CD4-positive, alpha-beta T cell treated with Interferon alpha-2 for 1 hour (primary cell): ENCODE data around the gene IL27RA.

Experiments used
- DNase-seq, 2 donors: peaks; one replicate each; pipeline ENCODE4 v3.0.0-alpha.2; 2020 to 2022

The IL27RA gene

DNA sequence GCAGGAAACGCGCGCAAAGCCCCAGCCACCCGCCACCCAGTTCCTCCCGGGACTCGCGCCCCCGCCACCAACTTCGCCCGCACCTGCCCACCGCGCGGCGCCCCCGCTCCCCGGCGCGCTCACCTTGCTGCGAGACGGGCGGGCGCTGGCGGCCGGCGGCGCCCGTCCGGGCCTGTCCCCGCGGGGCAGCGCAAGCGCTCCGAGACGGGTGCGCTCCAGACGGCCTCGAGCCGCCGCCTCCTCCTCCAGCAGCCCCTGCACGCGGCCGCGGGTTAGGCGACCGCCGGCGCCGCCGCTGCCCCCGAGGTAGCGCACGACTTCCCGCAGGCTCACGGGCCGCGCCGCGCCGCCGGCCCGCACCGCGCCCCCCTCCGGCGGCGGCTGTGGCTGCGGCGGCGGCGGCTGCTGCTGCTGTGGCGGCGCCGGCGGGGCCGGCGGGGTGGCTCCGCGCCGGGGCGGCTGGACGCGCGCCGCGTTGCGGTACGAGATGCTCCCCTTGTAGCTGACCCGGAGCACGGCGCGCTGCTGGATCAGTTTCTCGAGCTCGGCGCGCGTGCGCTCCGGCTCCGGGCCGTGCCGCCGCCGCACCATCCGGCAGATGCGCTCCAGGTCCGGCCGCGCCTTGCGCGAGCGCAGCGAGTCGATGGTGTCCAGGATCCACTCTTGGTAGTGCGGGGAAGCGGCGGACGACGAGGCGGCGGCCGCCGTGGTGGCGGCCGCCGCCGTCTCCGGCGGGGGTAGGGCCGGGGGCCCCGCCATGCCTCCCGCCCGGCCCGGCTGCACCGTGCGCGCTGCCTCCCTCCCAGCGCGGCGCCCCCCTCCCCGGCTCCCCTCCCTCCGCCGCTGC, 58.3 kb downstream of the IL27RA start:
- DNase-seq, result peak; percentile 29 to 53

DNA sequence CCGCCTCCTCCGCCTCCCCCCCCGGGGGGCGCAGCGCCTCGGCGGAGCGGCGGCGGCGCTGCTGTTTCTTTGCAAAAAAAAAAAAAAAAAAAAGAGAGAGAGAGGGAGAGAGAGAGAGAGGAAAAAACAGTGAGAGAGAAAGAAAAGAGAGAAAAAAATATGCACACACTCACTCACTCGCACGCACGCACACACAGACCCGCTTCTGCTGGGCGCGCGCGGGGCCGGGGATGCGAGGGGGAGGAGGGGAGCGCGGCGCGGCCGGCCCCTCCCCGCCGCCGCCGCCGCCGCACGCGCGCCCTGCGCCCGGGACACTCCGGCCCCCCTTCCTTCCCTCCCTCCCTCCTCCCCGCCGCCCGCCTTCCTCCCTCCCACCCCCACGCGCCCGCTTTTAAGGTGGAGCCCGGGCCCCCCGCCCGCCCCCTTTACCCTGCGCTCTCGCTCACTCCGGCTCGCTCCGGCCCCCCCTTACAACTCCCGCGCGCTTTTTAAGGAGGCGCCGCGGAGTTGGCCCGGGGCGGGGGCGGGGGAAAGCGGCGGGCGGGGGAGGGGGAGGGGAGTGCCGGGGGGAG, 59.0 kb downstream of the IL27RA start, which contains the start of gene SAMD1:
Gene SAMD1, minus strand, starts transcription at position 243 of the 572 bp plus-strand sequence.
- peak; percentile 88 to 91 for DNase-seq

GRCh38 chr19:14091081-14091812, 59.7 kb downstream of the IL27RA start:
- peak; percentile 65 to 70 for DNase-seq

DNA sequence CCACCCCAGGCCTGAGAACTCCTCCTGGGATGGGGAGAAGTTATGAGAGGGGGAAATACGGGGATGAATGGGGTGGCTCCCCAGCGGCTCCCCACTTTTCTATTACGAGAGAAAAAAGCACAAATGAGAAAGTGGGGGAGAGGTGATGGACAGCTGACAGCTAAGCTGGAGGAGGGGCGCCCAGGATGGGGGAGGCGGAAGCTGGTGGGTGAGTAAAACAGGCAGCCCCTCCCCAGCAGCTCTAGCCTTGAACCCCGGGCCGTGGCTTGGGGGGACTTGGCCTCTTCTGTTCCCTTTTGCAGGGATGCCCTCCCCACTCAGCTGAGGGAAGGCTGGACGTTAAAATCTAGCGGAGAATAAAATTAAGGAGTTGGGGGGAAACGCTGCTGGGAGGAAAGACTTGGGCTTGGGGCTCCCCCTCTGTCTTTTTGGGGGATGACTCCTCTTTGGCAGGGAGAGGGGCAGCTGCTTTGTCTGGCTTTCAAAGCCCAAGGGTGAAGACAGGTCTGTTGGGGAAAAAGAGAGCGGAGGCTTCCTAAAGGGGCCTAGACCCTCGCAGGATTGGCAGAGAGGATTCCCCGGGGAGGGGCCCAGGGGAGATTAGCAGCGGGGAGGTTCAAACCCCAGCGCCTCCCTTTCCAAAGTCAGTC, 60.4 kb downstream of the IL27RA start:
- peak in 1 of 2 donors; percentile 30 for DNase-seq

DNA sequence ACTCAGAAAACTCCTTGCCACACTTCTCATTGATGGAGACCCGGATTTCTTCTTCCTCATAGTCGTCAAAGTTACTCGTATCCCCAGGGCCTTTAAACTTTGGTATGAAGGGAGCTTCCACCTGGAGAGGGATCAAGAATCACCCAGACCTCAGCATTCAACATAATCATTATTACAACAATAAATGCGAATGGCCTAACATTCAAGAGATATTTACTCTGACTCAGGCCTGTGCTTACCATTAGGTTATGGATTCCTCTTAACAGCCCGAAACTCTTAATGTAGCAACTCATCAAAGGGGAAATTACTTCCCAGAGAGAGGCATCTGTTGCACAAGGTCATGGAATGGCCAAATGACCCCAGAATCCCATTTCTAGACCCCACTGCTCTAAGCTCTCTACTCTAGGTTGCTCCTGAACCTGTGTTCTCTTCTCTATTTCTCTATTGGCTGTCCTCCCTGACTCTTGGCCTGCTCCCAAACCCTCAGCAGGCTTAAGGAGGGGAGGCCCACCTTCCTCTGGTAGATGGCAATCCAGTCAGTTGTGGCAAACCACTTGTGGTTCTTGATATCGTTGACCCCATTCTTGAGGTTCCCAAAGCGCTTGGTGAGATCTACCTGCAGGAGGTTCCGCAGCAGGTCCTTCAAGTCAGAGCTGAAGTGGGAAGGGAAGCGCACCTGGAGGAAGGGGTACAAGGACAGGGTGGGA, 61.7 kb downstream of the IL27RA start:
- DNase-seq, result no peak

- no peak for DNase-seq
Observed at GRCh38 chr19:14094854-14095253, 63.3 kb downstream of the IL27RA start.

- DNase-seq, result no peak
Observed at GRCh38 chr19:14096272-14096992, 64.9 kb downstream of the IL27RA start.

GRCh38 chr19:14097532-14098151, 66.1 kb downstream of the IL27RA start:
- no peak for DNase-seq

DNA sequence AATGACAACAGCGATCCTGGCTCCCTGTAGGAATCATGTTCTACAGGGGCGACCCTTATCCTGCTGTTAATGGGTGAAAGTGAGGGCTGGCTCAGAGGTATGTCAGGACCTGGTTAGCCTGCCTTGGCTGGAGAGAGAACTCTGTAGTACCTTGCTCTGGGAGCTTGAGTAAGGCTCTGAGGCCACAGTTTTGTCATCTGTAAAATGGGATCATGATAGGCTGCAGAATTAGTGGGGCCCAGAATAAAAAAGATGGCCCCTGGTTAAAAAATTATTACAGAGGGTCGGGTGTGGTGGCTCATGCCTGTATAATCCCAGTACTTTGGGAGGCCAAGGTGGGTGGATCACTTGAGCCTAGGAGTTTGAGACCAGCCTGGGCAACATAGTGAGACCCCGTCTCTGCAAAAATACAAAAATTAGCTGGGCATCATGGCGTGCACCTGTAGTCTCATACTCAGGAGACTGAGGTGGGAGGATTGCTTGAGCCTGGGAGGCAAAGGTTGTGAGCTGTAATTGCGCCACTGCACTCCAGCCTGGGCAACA, 69.5 kb downstream of the IL27RA start:
- DNase-seq, result no peak

DNA sequence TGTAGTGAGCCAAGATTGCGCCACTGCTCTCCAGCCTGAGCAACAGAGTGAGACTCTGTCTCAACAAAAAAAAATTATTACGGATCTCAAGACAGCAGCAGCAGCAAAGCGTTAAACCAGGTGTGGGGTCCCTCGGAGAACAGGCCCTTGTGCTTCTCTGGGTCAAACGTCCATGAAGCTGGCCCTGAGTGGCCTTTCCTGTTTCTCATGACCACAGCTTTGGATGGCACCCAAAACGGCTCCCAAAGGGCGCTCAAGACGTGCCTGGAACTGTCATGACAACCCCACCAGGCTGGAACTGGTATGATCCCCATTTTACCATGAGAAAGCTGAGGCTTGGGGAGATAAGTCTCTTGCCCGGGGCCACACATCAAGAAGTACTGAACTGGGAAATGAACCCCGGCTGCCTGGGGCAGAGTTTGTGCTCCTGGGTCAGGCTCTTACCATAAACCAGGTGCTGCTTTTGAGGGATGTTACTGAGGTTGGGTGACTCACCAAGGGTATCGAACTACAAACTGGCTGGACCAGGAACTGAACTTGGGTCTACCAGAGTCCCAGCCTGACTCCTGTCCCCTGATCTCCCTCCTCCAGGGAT, 70.6 kb downstream of the IL27RA start:
- DNase-seq, result no peak

DNA sequence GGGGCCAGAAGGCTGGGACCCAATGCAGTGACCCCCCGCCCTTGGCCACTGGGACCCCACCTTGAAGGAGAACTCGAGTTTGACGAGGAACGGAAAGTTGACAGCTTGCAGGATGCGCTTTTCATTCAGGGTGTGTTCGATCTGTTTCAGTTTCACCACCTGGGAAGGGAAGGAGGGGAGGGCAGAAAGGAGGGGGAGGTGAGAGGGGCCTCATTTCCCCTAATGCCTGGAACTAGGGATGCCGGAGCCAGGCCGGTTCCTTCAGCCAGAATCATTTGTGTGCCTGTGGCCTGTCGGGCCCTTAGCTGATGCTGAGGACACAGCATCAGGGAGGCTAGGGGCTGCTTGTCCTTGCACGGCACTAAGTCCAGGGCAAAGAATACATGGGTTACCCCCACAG, 71.2 kb downstream of the IL27RA start:
- no peak for DNase-seq
